Stimulated activated CD8-positive, alpha-beta memory T cell treated with anti-CD3 and anti-CD28 coated beads, Interleukin-4, amount 100 ng/mL, for 24 hours (primary cell): ENCODE results near the gene TP73.

Experiments used
- DNase-seq: peaks from one replicate; pipeline ENCODE4 v3.0.0-alpha.2; 2020; ENCODE audit warnings: low read depth

The TP73 gene

GRCh38 chr1:3729594-3730542, 77.6 kb downstream of the TP73 start:
- DNase-seq = no peak

DNA sequence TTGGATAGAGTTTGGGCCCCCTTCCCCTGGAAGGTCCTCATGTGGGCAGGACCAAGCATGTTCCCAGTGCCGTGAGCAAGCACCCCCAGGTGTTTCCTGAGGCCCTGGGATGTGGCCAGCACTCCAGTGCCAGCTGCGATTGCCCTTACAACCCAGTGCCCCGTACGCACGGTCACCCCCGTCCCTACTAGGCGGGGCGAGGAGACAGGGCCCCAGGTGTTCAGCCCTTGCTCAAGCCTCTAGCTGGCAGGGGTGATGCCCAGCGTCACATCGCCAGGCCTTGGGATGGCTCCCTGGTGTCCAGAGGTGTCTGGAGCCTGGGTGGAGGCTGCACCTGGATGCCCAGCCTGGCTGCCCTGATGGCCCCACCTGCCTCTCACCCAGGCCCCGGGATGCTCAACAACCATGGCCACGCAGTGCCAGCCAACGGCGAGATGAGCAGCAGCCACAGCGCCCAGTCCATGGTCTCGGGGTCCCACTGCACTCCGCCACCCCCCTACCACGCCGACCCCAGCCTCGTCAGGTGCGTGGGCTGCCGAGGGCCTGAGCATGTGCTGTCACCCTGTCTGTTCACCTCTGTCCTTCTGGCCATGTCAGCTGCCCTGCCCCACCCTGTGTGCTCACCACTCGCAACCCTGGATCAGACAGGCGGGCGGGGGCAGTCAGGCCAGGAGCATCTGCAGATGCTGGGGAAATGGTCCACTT, 78.4 kb downstream of the TP73 start:
- DNase-seq = no peak

- DNase-seq = no peak
Observed at GRCh38 chr1:3731583-3732433, 79.5 kb downstream of the TP73 start.

DNA sequence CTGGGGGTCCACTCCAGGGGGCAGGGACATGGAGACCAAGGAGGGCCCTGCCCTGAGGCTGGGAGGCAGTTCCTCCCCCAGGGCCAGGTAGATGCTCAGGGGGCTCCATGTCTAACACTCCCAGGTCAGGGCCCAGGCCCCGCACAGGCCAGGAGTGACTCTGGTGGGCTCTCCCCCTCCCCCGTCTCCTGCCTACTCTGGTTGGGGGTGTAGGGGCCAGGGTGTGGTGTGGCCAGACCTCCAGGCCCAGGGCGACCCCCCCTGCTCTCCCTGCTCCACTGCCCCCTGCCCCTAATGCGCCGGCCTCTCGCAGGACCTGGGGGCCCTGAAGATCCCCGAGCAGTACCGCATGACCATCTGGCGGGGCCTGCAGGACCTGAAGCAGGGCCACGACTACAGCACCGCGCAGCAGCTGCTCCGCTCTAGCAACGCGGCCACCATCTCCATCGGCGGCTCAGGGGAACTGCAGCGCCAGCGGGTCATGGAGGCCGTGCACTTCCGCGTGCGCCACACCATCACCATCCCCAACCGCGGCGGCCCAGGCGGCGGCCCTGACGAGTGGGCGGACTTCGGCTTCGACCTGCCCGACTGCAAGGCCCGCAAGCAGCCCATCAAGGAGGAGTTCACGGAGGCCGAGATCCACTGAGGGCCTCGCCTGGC, 80.2 kb downstream of the TP73 start:
- no peak for DNase-seq

DNA sequence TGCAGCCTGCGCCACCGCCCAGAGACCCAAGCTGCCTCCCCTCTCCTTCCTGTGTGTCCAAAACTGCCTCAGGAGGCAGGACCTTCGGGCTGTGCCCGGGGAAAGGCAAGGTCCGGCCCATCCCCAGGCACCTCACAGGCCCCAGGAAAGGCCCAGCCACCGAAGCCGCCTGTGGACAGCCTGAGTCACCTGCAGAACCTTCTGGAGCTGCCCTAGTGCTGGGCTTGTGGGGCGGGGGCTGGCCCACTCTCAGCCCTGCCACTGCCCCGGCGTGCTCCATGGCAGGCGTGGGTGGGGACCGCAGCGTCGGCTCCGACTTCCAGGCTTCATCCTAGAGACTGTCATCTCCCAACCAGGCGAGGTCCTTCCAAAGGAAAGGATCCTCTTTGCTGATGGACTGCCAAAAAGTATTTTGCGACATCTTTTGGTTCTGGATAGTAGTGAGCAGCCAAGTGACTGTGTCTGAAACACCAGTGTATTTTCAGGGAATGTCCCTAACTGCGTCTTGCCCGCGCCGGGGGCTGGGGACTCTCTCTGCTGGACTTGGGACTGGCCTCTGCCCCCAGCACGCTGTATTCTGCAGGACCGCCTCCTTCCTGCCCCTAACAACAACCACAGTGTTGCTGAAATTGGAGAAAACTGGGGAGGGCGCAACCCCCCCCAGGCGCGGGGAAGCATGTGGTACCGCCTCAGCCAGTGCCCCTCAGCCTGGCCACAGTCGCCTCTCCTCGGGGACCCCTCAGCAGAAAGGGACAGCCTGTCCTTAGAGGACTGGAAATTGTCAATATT, 81.0 kb downstream of the TP73 start:
- DNase-seq = no peak

DNA sequence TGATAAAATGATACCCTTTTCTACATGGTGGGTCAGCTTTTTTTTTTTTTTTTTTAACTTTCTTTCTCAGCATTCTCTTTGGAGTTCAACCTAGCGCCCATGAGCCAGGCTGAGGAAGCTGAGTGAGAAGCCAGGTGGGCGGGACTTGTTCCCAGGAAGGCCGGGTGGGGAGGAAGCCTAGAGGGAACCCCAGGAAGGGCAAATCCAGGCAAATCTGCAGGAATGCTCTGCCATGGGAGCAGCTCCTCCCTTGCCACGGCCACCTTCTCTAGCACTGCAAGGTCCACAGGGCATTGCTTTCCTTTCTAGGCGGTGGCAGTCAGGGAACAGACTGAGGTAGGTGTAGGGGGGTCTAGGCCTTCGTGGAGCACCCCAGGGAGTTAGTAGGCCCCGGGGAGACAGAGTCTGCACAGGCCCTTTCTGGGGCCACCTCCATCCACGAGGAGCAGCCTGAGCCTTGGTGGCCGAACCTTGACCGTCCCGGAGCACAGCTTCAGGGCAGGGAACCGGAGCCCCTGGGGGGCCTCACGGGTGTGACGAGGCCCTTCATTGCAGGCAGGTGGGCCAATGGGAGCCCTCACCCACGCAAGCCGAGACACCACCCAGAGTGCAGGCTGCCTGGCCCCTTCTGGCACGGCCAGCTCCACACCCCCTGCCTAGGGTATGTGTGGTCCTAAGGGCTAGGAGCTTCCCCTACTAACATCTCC, 81.7 kb downstream of the TP73 start:
- no peak for DNase-seq

DNA sequence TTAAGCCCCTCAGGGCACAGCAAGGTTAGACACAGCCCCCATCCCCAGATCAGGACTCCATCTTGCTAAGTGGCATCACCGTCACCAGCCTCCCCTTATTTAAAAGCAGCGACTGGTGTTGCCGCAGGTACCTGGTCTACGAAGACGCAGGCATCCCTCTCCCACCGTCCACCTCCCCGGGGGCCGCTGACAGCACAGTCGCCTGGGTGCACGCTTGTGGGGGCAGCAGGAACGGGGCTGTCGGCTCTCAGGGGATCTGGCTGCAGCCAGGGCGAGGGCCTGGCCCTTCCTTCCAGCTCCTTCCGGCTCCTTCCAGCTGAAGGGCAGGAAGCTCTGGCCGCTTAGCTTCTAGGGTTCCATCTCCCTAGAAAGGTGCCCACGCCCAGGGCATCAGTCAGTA, 82.3 kb downstream of the TP73 start:
- no peak for DNase-seq

- DNase-seq = no peak
Observed at GRCh38 chr1:3735027-3735681, 82.8 kb downstream of the TP73 start.

- no peak for DNase-seq
Observed at GRCh38 chr1:3735688-3736087, 83.4 kb downstream of the TP73 start.

DNA sequence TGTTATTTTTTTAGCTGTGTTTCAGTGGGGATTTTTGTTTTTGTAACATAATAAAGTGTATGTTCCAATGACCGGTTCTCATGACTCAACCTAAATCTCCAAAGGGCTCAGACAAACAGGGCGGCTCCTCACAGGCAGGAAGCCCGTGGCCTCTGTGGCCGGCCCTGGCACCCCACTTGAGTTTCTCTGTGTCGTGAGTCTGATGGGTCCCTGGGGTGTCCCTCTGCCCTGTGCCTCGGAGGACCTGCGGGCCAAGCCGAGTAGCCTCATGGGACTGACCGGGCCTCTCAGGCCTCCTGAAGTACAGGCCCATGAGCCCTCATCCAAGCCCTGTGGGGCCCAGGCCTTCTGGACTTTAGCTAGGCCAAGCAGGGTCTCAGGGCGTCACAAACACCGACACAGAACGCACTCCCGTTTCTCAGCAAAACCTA, 83.8 kb downstream of the TP73 start:
- no peak for DNase-seq

- DNase-seq = no peak
Observed at GRCh38 chr1:3736708-3737107, 84.4 kb downstream of the TP73 start.

GRCh38 chr1:3738943-3739342, 86.6 kb downstream of the TP73 start:
- no peak for DNase-seq

GRCh38 chr1:3740042-3740441, 87.7 kb downstream of the TP73 start:
- no peak for DNase-seq

DNA sequence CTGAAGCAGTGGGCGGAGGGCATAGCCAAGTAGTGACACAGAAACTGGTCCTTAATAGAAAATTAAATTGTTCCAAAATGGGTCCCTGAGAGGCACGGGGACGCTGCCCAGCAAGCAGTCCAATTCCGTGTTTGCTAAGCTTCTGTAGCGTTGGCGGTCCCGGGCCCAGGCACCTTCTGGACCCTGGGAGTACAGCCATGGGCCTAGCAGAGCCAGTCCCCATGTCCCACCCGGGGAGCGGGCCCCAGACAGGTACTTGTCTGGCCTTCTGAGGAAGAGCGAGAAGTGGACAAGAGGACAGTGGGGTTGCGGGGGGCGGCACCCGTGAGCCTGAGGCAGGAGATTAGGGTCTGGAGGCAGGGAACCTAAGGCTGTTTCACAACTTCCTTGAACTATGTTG, 88.4 kb downstream of the TP73 start:
- no peak for DNase-seq

DNA sequence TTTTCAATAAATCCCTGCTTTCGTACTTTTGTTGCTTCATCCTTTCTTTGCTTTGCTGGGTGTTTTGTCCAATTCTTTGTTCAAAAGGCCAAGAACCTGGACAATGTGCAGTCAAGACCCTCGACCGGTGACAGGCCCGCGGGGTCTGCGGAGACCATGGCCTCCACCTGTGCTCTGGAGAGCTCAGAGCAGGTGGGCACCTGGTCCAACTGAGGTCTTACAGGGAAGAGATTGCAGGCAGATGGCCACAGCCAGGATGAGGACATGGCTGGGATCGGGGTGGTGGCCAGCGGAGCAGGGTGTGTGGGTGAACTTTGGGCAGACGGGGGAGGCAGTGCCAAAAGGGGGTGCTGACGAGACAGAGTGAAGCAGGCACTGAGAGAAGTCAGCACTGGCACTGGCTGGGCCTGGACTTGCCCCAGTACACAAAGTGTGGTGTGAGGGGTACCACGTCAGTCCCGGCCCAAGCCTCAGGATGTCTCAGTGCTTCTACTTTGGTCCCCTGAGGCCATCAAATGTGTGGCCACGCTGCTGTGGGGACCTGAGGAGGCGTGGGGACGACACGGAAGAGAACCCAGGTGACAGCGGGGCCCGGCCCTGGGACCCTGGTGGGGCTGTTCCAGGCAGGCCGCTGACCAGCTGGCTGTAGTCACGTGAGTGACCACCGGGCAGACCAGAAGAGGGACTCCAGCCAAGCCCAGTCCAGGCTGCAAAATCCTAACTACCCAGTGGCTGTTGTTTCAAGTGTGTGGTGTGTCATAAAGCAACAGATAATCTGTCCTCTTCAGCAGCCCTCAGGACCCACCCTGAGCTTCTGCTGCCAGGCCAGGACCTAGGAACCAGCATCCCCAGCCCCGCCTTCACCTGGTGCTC, 89.5 kb downstream of the TP73 start:
- no peak for DNase-seq

DNA sequence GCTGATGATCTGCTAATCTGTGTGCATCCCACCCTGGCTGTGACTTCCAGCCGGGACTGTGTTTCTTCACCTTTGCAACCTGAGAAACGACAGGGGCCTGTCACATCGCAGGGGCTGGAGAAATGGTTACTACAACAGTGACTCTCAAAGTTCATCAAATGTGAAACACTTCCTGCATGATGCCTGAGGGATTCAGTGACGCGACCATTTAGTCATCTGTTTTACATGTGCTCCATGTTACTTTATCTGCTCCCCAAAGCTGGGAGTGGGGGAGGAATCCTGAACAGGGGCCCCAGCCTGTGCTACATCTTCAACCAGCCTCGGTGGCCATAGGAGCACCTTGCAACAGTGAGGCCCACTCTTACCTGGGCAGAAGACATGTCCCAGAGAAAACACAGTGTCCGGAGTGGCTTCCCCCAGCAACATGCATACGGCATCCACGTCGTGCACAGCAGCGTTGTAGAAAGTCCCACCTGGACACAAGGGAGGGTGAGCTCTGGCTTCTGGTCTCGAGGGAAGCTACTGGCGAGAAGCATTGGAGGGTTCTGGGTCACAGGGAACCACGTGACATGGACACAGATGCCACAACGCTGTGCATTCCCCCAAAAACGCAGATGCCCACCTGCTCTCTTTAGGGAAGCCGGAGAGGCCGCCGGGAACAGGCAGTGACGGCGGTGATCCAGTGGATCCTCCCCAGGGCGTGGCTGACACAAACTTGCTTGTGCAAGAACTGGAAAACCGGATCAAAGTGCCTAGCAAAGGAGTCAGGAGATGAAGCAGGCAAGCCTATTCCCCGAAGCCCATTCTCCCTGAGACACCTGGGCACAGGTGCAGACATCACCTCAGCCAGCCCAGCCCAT, 90.4 kb downstream of the TP73 start:
- no peak for DNase-seq

DNA sequence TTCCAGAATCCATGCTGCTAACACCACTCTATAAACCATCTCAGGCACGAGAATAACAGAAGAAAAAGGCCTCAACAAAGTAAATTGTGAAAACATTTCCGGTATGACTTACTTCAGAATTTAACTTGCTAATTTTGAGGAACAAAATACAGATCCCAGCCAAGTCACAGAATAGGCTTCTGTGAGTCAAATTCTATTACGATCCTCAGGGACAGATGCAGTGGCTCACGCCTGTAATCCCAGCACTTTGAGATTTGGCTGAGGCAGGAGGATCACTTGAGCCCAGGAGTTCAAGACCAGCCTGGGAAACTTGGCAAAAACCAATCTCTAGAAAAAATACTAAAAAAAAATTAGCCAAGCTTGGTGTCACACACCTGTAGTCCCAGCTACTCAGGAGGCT, 91.1 kb downstream of the TP73 start:
- no peak for DNase-seq

GRCh38 chr1:3743826-3744225, 91.5 kb downstream of the TP73 start:
- DNase-seq = no peak
